ENCODE measurements around the gene IL18R1. TPM values are rescaled to one million over a fixed set of nuclear protein-coding genes. Genes with fewer than 3 reads are reported as not detected.

IL18R1 gene
- total and polyA plus RNA-seq, 9 of the 15 experiments (the other 6 are each of a cell fraction or from before 2014, with no cell fraction given), result 0.55 to 10.0 (median 2.5) TPM

DNA sequence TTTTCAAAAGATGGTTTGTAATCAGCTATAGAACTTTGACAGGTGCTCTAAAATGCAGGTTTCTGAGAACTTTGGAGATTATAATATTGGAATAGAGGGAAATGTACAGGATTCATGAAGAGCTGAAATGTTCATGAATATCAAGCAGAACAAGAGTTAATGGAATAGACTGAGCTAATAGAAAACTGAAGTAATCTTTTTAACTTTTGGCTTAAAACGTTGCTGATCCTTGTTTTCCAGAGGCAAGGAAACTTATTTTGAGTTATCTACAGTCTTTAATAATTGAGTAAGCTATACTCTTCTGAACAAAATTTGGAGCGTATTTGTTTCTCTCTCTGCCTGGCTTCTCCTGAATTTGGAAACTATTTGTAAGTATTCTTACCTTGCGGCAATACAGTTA, 56.6 kb downstream of the IL18R1 start:
- 67% methylated on average over 3 of the region's 3 CpGs for WGBS (ENCODE audit: insufficient coverage, low coverage, missing lambda C conversion rate)
- in situ Hi-C loops (cut with MboI) (no loop called here), intact Hi-C loops (cut with micrococcal nuclease) (no loop called here)
- TF ChIP-seq ATF7 (IDR thresholded peaks at IDR 0.05) (no peak), ZC3H4 (CRISPR knock-in tag; IDR thresholded peaks at IDR 0.05; ENCODE audit: borderline replicate concordance) (no peak), RAD21 (CRISPR knock-in tag; conservative IDR thresholded peaks at IDR 0.05 in 1 of 2, IDR thresholded peaks at IDR 0.05 in 1 of 2) (no peak), NR2F6 (CRISPR knock-in tag; IDR thresholded peaks at IDR 0.05) (no peak), ZNF23 (CRISPR knock-in tag; IDR thresholded peaks at IDR 0.05) (no peak), MYBL2 (IDR thresholded peaks at IDR 0.05; ENCODE audit: low read depth) (no peak), MYBL2 (CRISPR knock-in tag; IDR thresholded peaks at IDR 0.05; ENCODE audit: borderline replicate concordance) (no peak), BCL6 (CRISPR knock-in tag; IDR thresholded peaks at IDR 0.05) (no peak), ZBTB40 (IDR thresholded peaks at IDR 0.05) (no peak), ZBTB40 (CRISPR knock-in tag; IDR thresholded peaks at IDR 0.05) (no peak), DEAF1 (CRISPR knock-in tag; IDR thresholded peaks at IDR 0.05) (no peak), E2F6 (IDR thresholded peaks at IDR 0.05; ENCODE audit: borderline replicate concordance in 1 of 2, extremely low read depth in 1 of 2, insufficient read depth in 1 of 2, insufficient read length in 1 of 2, low read depth in 1 of 2, low read length in 1 of 2, poor library complexity in 1 of 2, severe bottlenecking in 1 of 2) (no peak)

More for the DNA sequence above, 56.6 kb downstream of the IL18R1 start:
- no peaks in the 10 kb centered on the region for H3K27me3 ChIP-seq (ENCODE audit: control insufficient read depth in 2 of 2, insufficient read depth in 2 of 2, low read length in 2 of 2)
- H3K9me3 ChIP-seq (replicated peaks; ENCODE audit: control insufficient read depth, insufficient read depth, low read depth, low read length), result no peaks in the 10 kb centered on the region
- H3K36me3 ChIP-seq (ENCODE audit: control insufficient read depth, insufficient read depth, low read length), result no peaks in the 10 kb centered on the region
- no peak overlapping the region for H3K4me2 ChIP-seq (ENCODE audit: insufficient read depth, low read length)
- CTCF ChIA-PET (ENCODE audit: low intra/inter-chr PET ratio), result no interaction called here
- H3K9ac ChIP-seq (ENCODE audit: insufficient read depth in 1 of 2, low read depth in 2 of 2, low read length in 2 of 2), result no peak overlapping the region
- FAIRE-seq (no peak), ATAC-seq (no peak), DNase-seq (ENCODE audit: extremely low read depth in 1 of 4, low spot score in 3 of 4) (no peak)
- no peak overlapping the region for H3K4me3 ChIP-seq
- H4K20me1 ChIP-seq (replicated peaks; ENCODE audit: control insufficient read depth, insufficient read depth, low read length), result no peaks in the 10 kb centered on the region
- no peaks in the 10 kb centered on the region for H3K79me2 ChIP-seq (ENCODE audit: control insufficient read depth, insufficient read depth, low read length)
- H3K4me1 ChIP-seq (replicated peaks in 1 of 2; ENCODE audit: control insufficient read depth in 2 of 2, insufficient read depth in 2 of 2, low read length in 2 of 2), result peaks cover 0 to 8% of the 10 kb centered on the region in 2 experiments; a peak in 2 of 5 replicates
- H3K27ac ChIP-seq (ENCODE audit: extremely low read depth, low read depth, low read length), result no peak overlapping the region
- POLR2A ChIA-PET, result no interaction called here
- no peak overlapping the region for H2AFZ ChIP-seq (ENCODE audit: low read depth, low read length)
- no peaks in the 10 kb centered on the region for H3K9me1 ChIP-seq (ENCODE audit: control insufficient read depth, insufficient read depth, low read length)
- BruUV-seq (replicated peaks), result no TSS peak

Measured in K562 (cell line).